Sigmoid colon (tissue), 4 donors: ENCODE data around the gene EFHD2.

Experiments
- CTCF ChIP-seq, 4 experiments: fragments of 450-650 bp in 3 of 4; fragments of 200-600 bp in 1 of 4; IDR thresholded peaks; one replicate each; pipeline ENCODE4 v1.5.1; 2016 to 2019; ENCODE audit warnings: antibody characterized with exemption in 4 of 4, mild to moderate bottlenecking in 3 of 4, moderate library complexity in 2 of 4
- EP300 ChIP-seq, 4 donors: sonication (generic); formaldehyde crosslinking; IDR thresholded peaks; one replicate each; pipeline ENCODE4 v1.6.1; 2017; ENCODE audit warnings: antibody characterized with exemption in 4 of 4
- POLR2A ChIP-seq, 2 donors: fragments of 450-650 bp; IDR thresholded peaks; one replicate each; pipeline ENCODE4 v1.6.1; 2016; ENCODE audit warnings: antibody characterized with exemption in 2 of 2, mild to moderate bottlenecking in 2 of 2, moderate library complexity in 2 of 2
- POLR2AphosphoS5 ChIP-seq, 4 donors: sonication (generic); formaldehyde crosslinking; IDR thresholded peaks; one replicate each; pipeline ENCODE4 v1.6.1; 2017; ENCODE audit warnings: antibody characterized with exemption in 4 of 4

- TF ChIP-seq EP300 (IDR thresholded peaks at IDR 0.05) (no peak), POLR2A (IDR thresholded peaks at IDR 0.05) (no peak), CTCF (IDR thresholded peaks at IDR 0.05) (no peak), POLR2AphosphoS5 (IDR thresholded peaks at IDR 0.05) (no peak)
These were observed 12.5 kb upstream of the EFHD2 start for GRCh38 chr1:15397236-15397635.
